H1 (cell line): ENCODE results near the gene BHMT. TPM values are rescaled to one million over a fixed set of nuclear protein-coding genes. Genes with fewer than 3 reads are reported as not detected.

Source experiments
- EZH2 ChIP-seq: fragments of 200-600 bp; sonication (generic); IDR thresholded peaks from 2 replicates; pipeline ENCODE4 v1.7.1; 2012; ENCODE audit warnings: low read depth, mild to moderate bottlenecking, moderate library complexity, low read length, inconsistent platforms; ENCODE audit not compliant: severe bottlenecking
- NANOG ChIP-seq: IDR thresholded peaks from 2 replicates; pipeline ENCODE4 v1.6.1; 2011; ENCODE audit warnings: low read length, low read depth, mild to moderate bottlenecking, inconsistent platforms; ENCODE audit not compliant: insufficient read depth, poor library complexity, severe bottlenecking
- POLR2AphosphoS5 ChIP-seq: IDR thresholded peaks from 2 replicates; pipeline ENCODE4 v1.6.1; 2011; ENCODE audit warnings: low read depth, low read length
- POU5F1 ChIP-seq: IDR thresholded peaks from 2 replicates; pipeline ENCODE4 v1.6.1; 2011; ENCODE audit warnings: low read depth, mild to moderate bottlenecking, low read length, moderate library complexity
- RAD21 ChIP-seq, 2 experiments: IDR thresholded peaks in 1 of 2; conservative IDR thresholded peaks in 1 of 2; 2 replicates each; pipeline ENCODE4 v1.6.1; 2011; ENCODE audit warnings: low read depth in 2 of 2, low read length in 2 of 2, improper control_type of control experiment in 1 of 2, inconsistent platforms in 1 of 2, mild to moderate bottlenecking in 1 of 2, moderate library complexity in 1 of 2
- RFX5 ChIP-seq: IDR thresholded peaks from 2 replicates; pipeline ENCODE4 v1.6.1; 2011; ENCODE audit warnings: low read depth, low read length, improper control_type of control experiment, borderline replicate concordance
- polyA plus RNA-seq, 7 experiments: library from polyadenylated mRNA; depleted of rRNA in 3 of 7; stranded (reverse) in 5 of 7; unstranded in 2 of 7; fragments of >200 nt in 5 of 7; fragments of 200-250 nt in 2 of 7; gene quantifications; 1 replicate in 5 of 7; 2 replicates in 1 of 7; 4 replicates in 1 of 7; pipeline versions ENCODE4 v1.2.1 to v1.2.3, GENCODE V29; 2011 to 2013; ENCODE audit warnings: missing spikeins in 2 of 7, mixed read lengths in 2 of 7
- total RNA-seq: library from RNA; stranded (reverse); fragmentation: NEBNext Ultra II Directional; extraction: Animal tissue kit (Norgen Biotek cat#: 25700); gene quantifications from 2 replicates; pipeline ENCODE4 v1.2.1, GENCODE V29; 2021

Gene BHMT
- total and polyA plus RNA-seq, 2 of the 8 experiments (the other 6 are each of a cell fraction or from before 2014, with no cell fraction given) = 0.54 to 1.6 TPM

- no peak for TF ChIP-seq NANOG
- TF ChIP-seq POLR2AphosphoS5 = no peak
- TF ChIP-seq RAD21 (IDR thresholded peaks at IDR 0.05 in 1 of 2, conservative IDR thresholded peaks at IDR 0.05 in 1 of 2; ENCODE audit: low read depth in 2 of 2, low read length in 2 of 2) = no peak
- TF ChIP-seq EZH2 = no peak
- no peak for TF ChIP-seq RFX5
- no peak for TF ChIP-seq POU5F1
These were observed 24.4 kb downstream of the BHMT start (continued) for GRCh38 chr5:79135790-79136553.
